RWPE2 (cell line): ENCODE results near the gene PRSS12.

Experiments
- ATAC-seq: fragments of 200-7000 bp; cut with Tn5 transposase; 3 replicates; pipeline ENCODE4 v1.9.1; 2021; ENCODE audit warnings: low read depth
- DNase-seq: peaks from one replicate; pipeline ENCODE4 v3.0.0-alpha.2; 2020; ENCODE audit warnings: low spot score
- H3K27ac ChIP-seq: fragments of 450-650 bp; 2 replicates; pipeline ENCODE4 v1.5.1; 2017; ENCODE audit warnings: mild to moderate bottlenecking; ENCODE audit not compliant: poor library complexity, severe bottlenecking
- H3K27me3 ChIP-seq: fragments of 250-450 bp; sonication (Bioruptor Pico); 2 replicates; pipeline ENCODE4 v1.5.1; 2021; ENCODE audit warnings: mild to moderate bottlenecking, moderate library complexity; ENCODE audit not compliant: insufficient read depth, poor library complexity, severe bottlenecking
- H3K36me3 ChIP-seq: fragments of 250-450 bp; sonication (Bioruptor Pico); 2 replicates; pipeline ENCODE4 v1.5.1; 2020; ENCODE audit warnings: low read depth, mild to moderate bottlenecking, moderate library complexity
- H3K4me1 ChIP-seq: fragments of 250-450 bp; sonication (Bioruptor Pico); 2 replicates; pipeline ENCODE4 v1.5.1; 2021; ENCODE audit warnings: mild to moderate bottlenecking, moderate library complexity; ENCODE audit not compliant: insufficient read depth, poor library complexity, severe bottlenecking
- H3K4me3 ChIP-seq: fragments of 250-450 bp; sonication (Bioruptor Pico); 2 replicates; pipeline ENCODE4 v1.5.1; 2021; ENCODE audit warnings: mild to moderate bottlenecking, moderate library complexity; ENCODE audit not compliant: severe bottlenecking
- H3K9me3 ChIP-seq: fragments of 250-450 bp; sonication (Bioruptor Pico); 2 replicates; pipeline ENCODE4 v1.5.1; 2021; ENCODE audit warnings: mild to moderate bottlenecking, moderate library complexity; ENCODE audit not compliant: severe bottlenecking
- CTCF ChIP-seq: fragments of 450-650 bp; IDR thresholded peaks from one replicate; pipeline ENCODE4 v1.5.1; 2017; ENCODE audit warnings: mild to moderate bottlenecking, moderate library complexity; ENCODE audit not compliant: poor library complexity, severe bottlenecking

Gene PRSS12

GRCh38 chr4:118337954-118338353 is 14.8 kb downstream of the PRSS12 start:
- DNase-seq (no peak), ATAC-seq (no peak)
- Histone ChIP-seq H3K36me3 (no peaks in the 10 kb centered on the region), H3K4me3 (no peak overlapping the region), H3K27me3 (no peaks in the 10 kb centered on the region), H3K9me3 (no peaks in the 10 kb centered on the region), H3K27ac (no peak overlapping the region), H3K4me1 (peaks cover 18% of the 10 kb centered on the region)
- TF ChIP-seq CTCF: no peak

GRCh38 chr4:118335774-118336173 is 17.0 kb downstream of the PRSS12 start:
- Histone ChIP-seq H3K27ac (no peak overlapping the region), H3K9me3 (no peaks in the 10 kb centered on the region), H3K27me3 (no peaks in the 10 kb centered on the region), H3K36me3 (no peaks in the 10 kb centered on the region), H3K4me3 (no peak overlapping the region), H3K4me1 (peaks cover 18% of the 10 kb centered on the region)
- no peak for TF ChIP-seq CTCF
- DNase-seq (no peak), ATAC-seq (no peak)

- no peak for TF ChIP-seq CTCF
- Histone ChIP-seq H3K27ac (no peak overlapping the region), H3K4me3 (no peak overlapping the region), H3K27me3 (no peaks in the 10 kb centered on the region), H3K9me3 (no peaks in the 10 kb centered on the region), H3K36me3 (no peaks in the 10 kb centered on the region), H3K4me1 (peaks cover 18% of the 10 kb centered on the region)
- ATAC-seq (no peak), DNase-seq (no peak)
Observed at GRCh38 chr4:118335324-118335723, 17.5 kb downstream of the PRSS12 start.

GRCh38 chr4:118331352-118331751 is 21.5 kb downstream of the PRSS12 start:
- Histone ChIP-seq H3K27me3 (no peaks in the 10 kb centered on the region), H3K4me1 (no peaks in the 10 kb centered on the region), H3K36me3 (no peaks in the 10 kb centered on the region; the same call in 1 of the 2 replicates), H3K9me3 (no peaks in the 10 kb centered on the region), H3K27ac (no peak overlapping the region), H3K4me3 (no peak overlapping the region)
- no peak for DNase-seq
- no peak for TF ChIP-seq CTCF
- ATAC-seq: no peak

GRCh38 chr4:118329849-118330248 is 23.0 kb downstream of the PRSS12 start:
- Histone ChIP-seq H3K9me3 (no peaks in the 10 kb centered on the region), H3K27me3 (no peaks in the 10 kb centered on the region), H3K4me1 (no peaks in the 10 kb centered on the region), H3K27ac (no peak overlapping the region), H3K36me3 (no peaks in the 10 kb centered on the region; the same call in 1 of the 2 replicates), H3K4me3 (no peak overlapping the region)
- no peak for DNase-seq
- no peak for TF ChIP-seq CTCF
- no peak for ATAC-seq
